Liver (tissue), 9 donors: Measurements from ENCODE around the gene LRP10. TPM values are rescaled to one million over a fixed set of nuclear protein-coding genes. Genes with fewer than 3 reads are reported as not detected.
"Not testable (repeated sequence)": the region's sequence is repeated elsewhere in the genome, so short reads cannot be mapped to it uniquely, and the experiment has no call there.

Source experiments
- DNase-seq: peaks from one replicate; pipeline ENCODE4 v3.0.0-alpha.2; 2017; ENCODE audit warnings: low spot score
- H3K27ac ChIP-seq, 2 donors: one replicate each; pipeline ENCODE4 v1.7.0; 2013; ENCODE audit warnings: inconsistent platforms in 2 of 2, low read length in 2 of 2, control low read depth in 1 of 2, low read depth in 1 of 2, mild to moderate bottlenecking in 1 of 2
- H3K27me3 ChIP-seq, 4 donors: one replicate each; pipeline versions ENCODE4 v1.6.1 to v1.7.0; 2013; ENCODE audit warnings: low read length in 3 of 4, inconsistent platforms in 1 of 4, mild to moderate bottlenecking in 1 of 4, moderate library complexity in 1 of 4; ENCODE audit not compliant: control insufficient read depth in 4 of 4, insufficient read depth in 4 of 4
- H3K36me3 ChIP-seq, 4 donors: one replicate each; pipeline versions ENCODE4 v1.6.1 to v1.7.0; 2013; ENCODE audit warnings: low read length in 3 of 4, mild to moderate bottlenecking in 3 of 4, low read depth in 1 of 4, moderate library complexity in 1 of 4; ENCODE audit not compliant: control insufficient read depth in 4 of 4, insufficient read depth in 3 of 4
- H3K4me1 ChIP-seq, 4 donors: one replicate each; pipeline versions ENCODE4 v1.6.1 to v1.7.0; 2013; ENCODE audit warnings: low read length in 3 of 4, mild to moderate bottlenecking in 3 of 4, moderate library complexity in 1 of 4; ENCODE audit not compliant: control insufficient read depth in 4 of 4, insufficient read depth in 4 of 4
- H3K4me3 ChIP-seq, 3 donors: one replicate each; pipeline versions ENCODE4 v1.6.1 to v1.7.0; 2013; ENCODE audit warnings: low read length in 3 of 3, control low read depth in 1 of 3, low read depth in 1 of 3, mild to moderate bottlenecking in 1 of 3
- H3K9ac ChIP-seq, 2 donors: one replicate each; pipeline ENCODE4 v1.7.0; 2013; ENCODE audit warnings: low read length in 2 of 2, mild to moderate bottlenecking in 2 of 2, moderate library complexity in 2 of 2, control low read depth in 1 of 2, low read depth in 1 of 2
- H3K9me3 ChIP-seq, 4 donors: one replicate each; pipeline versions ENCODE4 v1.6.1 to v1.7.0; 2013; ENCODE audit warnings: low read length in 3 of 4; ENCODE audit not compliant: control insufficient read depth in 4 of 4
- ATF3 ChIP-seq: IDR thresholded peaks from 2 replicates; pipeline ENCODE4 v1.6.1; 2016; ENCODE audit warnings: antibody characterized with exemption
- CTCF ChIP-seq: fragments of 150-350 bp; IDR thresholded peaks from 2 replicates; pipeline ENCODE4 v1.5.1; 2017; ENCODE audit warnings: improper control_type of control experiment, low read depth, low read length; ENCODE audit not compliant: missing input control
- EGR1 ChIP-seq, 2 donors: IDR thresholded peaks; 2 replicates each; pipeline ENCODE4 v1.6.1; 2016 to 2018; ENCODE audit warnings: antibody characterized with exemption in 2 of 2, low read depth in 2 of 2
- FOXA1 ChIP-seq: IDR thresholded peaks from 2 replicates; pipeline ENCODE4 v1.6.1; 2016; ENCODE audit warnings: antibody characterized with exemption
- FOXA2 ChIP-seq: IDR thresholded peaks from 2 replicates; pipeline ENCODE4 v1.6.1; 2016; ENCODE audit warnings: antibody characterized with exemption
- GABPA ChIP-seq, 2 donors: IDR thresholded peaks in 1 of 2; conservative IDR thresholded peaks in 1 of 2; 2 replicates each; pipeline ENCODE4 v1.6.1; 2016; ENCODE audit warnings: antibody characterized with exemption in 2 of 2, mild to moderate bottlenecking in 1 of 2, moderate library complexity in 1 of 2
- HNF4A ChIP-seq, 2 donors: conservative IDR thresholded peaks; 2 replicates each; pipeline ENCODE4 v1.6.1; 2016; ENCODE audit warnings: antibody characterized with exemption in 2 of 2, mild to moderate bottlenecking in 2 of 2
- HNF4G ChIP-seq: IDR thresholded peaks from 2 replicates; pipeline ENCODE4 v1.6.1; 2016; ENCODE audit warnings: antibody characterized with exemption
- JUND ChIP-seq, 2 donors: IDR thresholded peaks; 2 replicates each; pipeline ENCODE4 v1.6.1; 2016; ENCODE audit warnings: antibody characterized with exemption in 2 of 2
- MAX ChIP-seq: IDR thresholded peaks from 2 replicates; pipeline ENCODE4 v1.6.1; 2016; ENCODE audit warnings: antibody characterized with exemption
- NR2F2 ChIP-seq: IDR thresholded peaks from 2 replicates; pipeline ENCODE4 v1.6.1; 2016; ENCODE audit warnings: antibody characterized with exemption
- RAD21 ChIP-seq, 2 donors: IDR thresholded peaks; 2 replicates each; pipeline ENCODE4 v1.6.1; 2016; ENCODE audit warnings: antibody characterized with exemption in 2 of 2, mild to moderate bottlenecking in 2 of 2
- RXRA ChIP-seq, 2 donors: IDR thresholded peaks; 2 replicates each; pipeline ENCODE4 v1.6.1; 2017 to 2018; ENCODE audit warnings: antibody characterized with exemption in 2 of 2, mild to moderate bottlenecking in 1 of 2
- SP1 ChIP-seq: IDR thresholded peaks from 2 replicates; pipeline ENCODE4 v1.6.1; 2018; ENCODE audit warnings: antibody characterized with exemption, mild to moderate bottlenecking
- TAF1 ChIP-seq: conservative IDR thresholded peaks from 2 replicates; pipeline ENCODE4 v1.6.1; 2016; ENCODE audit warnings: antibody characterized with exemption, mild to moderate bottlenecking
- YY1 ChIP-seq: IDR thresholded peaks from 2 replicates; pipeline ENCODE4 v1.6.1; 2016; ENCODE audit warnings: antibody characterized with exemption, mild to moderate bottlenecking
- WGBS: extraction: QIAGEN DNeasy Blood & Tissue Kit; methylation state at CpG from one replicate; pipeline ENCODE4 v1.1.7; 2013; 5-methylcytosine and 5-hydroxymethylcytosine counted together
- polyA plus RNA-seq, 2 donors: library from polyadenylated mRNA; stranded (reverse) in 1 of 2; unstranded in 1 of 2; fragments of 200-250 nt in 1 of 2; fragments of >200 nt in 1 of 2; fragmentation: Nextera tagmentation in 1 of 2; extraction: Ambion mirVana in 1 of 2; gene quantifications; one replicate each; pipeline versions ENCODE4 v1.2.1 to v1.2.3, GENCODE V29; 2013 to 2015
- total RNA-seq, 2 donors: library from RNA; depleted of rRNA; stranded (reverse); fragments of >200 nt; gene quantifications; one replicate each; pipeline ENCODE4 v1.2.3, GENCODE V29; 2014
- TF ChIP-seq, protein P1 (sequence below): IDR thresholded peaks from 2 replicates; pipeline ENCODE4 v1.6.1; 2016; ENCODE audit warnings: antibody characterized with exemption
- TF ChIP-seq, protein P2 (sequence below): IDR thresholded peaks from 2 replicates; pipeline ENCODE4 v1.6.1; 2016; ENCODE audit warnings: antibody characterized with exemption, mild to moderate bottlenecking
- donor health status: healthy.
- donor health status: healthy.
- donor health status: healthy.
- donor health status: healthy.
- donor health status: healthy.

Gene LRP10
- total and polyA plus RNA-seq, 4 donors: 19.5 to 61.7 (median 31.3) TPM

DNA sequence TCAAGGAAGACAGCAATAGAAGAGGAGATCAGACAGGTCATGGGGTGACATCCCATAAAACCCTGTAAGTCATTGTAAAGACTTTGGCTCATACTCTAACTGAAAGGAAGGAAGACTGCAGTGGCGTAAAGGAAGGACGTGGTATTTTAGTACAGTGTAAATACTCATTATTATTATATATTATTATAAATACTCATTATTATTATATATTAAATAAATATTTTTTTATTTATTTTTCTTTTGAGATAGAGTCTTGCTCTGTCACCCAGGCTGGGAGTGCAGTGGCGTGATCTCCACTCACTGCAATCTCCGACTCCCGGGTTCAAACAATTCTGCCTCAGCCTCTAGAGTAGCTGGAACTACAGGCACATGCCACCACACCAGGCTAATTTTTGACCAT lies 15.1 kb upstream of the LRP10 start:
- Histone ChIP-seq H3K4me1 (peaks cover 0 to 7% (median 5%) of the 10 kb centered on the region in 4 donors), H3K9ac (no peak overlapping the region), H3K27ac (no peak overlapping the region), H3K4me3 (no peak overlapping the region), H3K36me3 (no peaks in the 10 kb centered on the region), H3K9me3 (no peaks in the 10 kb centered on the region), H3K27me3 (no peaks in the 10 kb centered on the region)
- DNase-seq: no peak
- 96% methylated on average over 5 of the region's 5 CpGs for WGBS
- TF ChIP-seq HNF4G: no peak
- no peak for TF ChIP-seq EGR1 (IDR thresholded peaks at IDR 0.05; ENCODE audit: low read depth in 2 of 2)
- TF ChIP-seq FOXA2: no peak
- TF ChIP-seq FOXA1: no peak
- TF ChIP-seq, protein P1, sequence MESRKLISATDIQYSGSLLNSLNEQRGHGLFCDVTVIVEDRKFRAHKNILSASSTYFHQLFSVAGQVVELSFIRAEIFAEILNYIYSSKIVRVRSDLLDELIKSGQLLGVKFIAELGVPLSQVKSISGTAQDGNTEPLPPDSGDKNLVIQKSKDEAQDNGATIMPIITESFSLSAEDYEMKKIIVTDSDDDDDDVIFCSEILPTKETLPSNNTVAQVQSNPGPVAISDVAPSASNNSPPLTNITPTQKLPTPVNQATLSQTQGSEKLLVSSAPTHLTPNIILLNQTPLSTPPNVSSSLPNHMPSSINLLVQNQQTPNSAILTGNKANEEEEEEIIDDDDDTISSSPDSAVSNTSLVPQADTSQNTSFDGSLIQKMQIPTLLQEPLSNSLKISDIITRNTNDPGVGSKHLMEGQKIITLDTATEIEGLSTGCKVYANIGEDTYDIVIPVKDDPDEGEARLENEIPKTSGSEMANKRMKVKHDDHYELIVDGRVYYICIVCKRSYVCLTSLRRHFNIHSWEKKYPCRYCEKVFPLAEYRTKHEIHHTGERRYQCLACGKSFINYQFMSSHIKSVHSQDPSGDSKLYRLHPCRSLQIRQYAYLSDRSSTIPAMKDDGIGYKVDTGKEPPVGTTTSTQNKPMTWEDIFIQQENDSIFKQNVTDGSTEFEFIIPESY: no peak
- TF ChIP-seq SP1: no peak
- TF ChIP-seq RXRA (IDR thresholded peaks at IDR 0.05): no peak
- TF ChIP-seq TAF1: no peak

- DNase-seq, H3K9ac ChIP-seq, H3K4me3 ChIP-seq, H3K27ac ChIP-seq, H3K9me3 ChIP-seq, H3K27me3 ChIP-seq, H3K4me1 ChIP-seq, H3K36me3 ChIP-seq: not testable (repeated sequence)
- WGBS: 81% methylated on average over 3 of the region's 3 CpGs
Observed at GRCh38 chr14:22860377-22860776, 11.2 kb upstream of the LRP10 start.

- H3K27ac ChIP-seq: no peak overlapping the region
- TF ChIP-seq FOXA2 (no peak), RAD21 (IDR thresholded peaks at IDR 0.05) (no peak), RXRA (IDR thresholded peaks at IDR 0.05) (no peak), SP1 (no peak), JUND (IDR thresholded peaks at IDR 0.05) (no peak), MAX (no peak), NR2F2 (no peak), GABPA (IDR thresholded peaks at IDR 0.05 in 1 of 2, conservative IDR thresholded peaks at IDR 0.05 in 1 of 2) (no peak), YY1 (no peak), EGR1 (IDR thresholded peaks at IDR 0.05; ENCODE audit: low read depth in 2 of 2) (no peak), ATF3 (no peak), HNF4A (conservative IDR thresholded peaks at IDR 0.05) (no peak), HNF4G (no peak), FOXA1 (no peak), CTCF (no peak), TAF1 (no peak)
- TF ChIP-seq, protein P1: no peak
- TF ChIP-seq, protein P2, sequence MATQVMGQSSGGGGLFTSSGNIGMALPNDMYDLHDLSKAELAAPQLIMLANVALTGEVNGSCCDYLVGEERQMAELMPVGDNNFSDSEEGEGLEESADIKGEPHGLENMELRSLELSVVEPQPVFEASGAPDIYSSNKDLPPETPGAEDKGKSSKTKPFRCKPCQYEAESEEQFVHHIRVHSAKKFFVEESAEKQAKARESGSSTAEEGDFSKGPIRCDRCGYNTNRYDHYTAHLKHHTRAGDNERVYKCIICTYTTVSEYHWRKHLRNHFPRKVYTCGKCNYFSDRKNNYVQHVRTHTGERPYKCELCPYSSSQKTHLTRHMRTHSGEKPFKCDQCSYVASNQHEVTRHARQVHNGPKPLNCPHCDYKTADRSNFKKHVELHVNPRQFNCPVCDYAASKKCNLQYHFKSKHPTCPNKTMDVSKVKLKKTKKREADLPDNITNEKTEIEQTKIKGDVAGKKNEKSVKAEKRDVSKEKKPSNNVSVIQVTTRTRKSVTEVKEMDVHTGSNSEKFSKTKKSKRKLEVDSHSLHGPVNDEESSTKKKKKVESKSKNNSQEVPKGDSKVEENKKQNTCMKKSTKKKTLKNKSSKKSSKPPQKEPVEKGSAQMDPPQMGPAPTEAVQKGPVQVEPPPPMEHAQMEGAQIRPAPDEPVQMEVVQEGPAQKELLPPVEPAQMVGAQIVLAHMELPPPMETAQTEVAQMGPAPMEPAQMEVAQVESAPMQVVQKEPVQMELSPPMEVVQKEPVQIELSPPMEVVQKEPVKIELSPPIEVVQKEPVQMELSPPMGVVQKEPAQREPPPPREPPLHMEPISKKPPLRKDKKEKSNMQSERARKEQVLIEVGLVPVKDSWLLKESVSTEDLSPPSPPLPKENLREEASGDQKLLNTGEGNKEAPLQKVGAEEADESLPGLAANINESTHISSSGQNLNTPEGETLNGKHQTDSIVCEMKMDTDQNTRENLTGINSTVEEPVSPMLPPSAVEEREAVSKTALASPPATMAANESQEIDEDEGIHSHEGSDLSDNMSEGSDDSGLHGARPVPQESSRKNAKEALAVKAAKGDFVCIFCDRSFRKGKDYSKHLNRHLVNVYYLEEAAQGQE: no peak
- DNase-seq: no peak
Observed at GRCh38 chr14:22861651-22862050, 9.9 kb upstream of the LRP10 start.

More at GRCh38 chr14:22861651-22862050, 9.9 kb upstream of the LRP10 start:
- Histone ChIP-seq H3K4me1 (no peaks in the 10 kb centered on the region), H3K9ac (no peak overlapping the region), H3K27me3 (no peaks in the 10 kb centered on the region), H3K36me3 (no peaks in the 10 kb centered on the region), H3K4me3 (no peak overlapping the region), H3K9me3 (no peaks in the 10 kb centered on the region)
